Peyer's patch (tissue), 4 donors: ENCODE data around the gene MAEL. TPM values are rescaled to one million over a fixed set of nuclear protein-coding genes. Genes with fewer than 3 reads are reported as not detected.

Experiments
- DNase-seq, 3 donors: peaks; one replicate each; pipeline ENCODE4 v3.0.0-alpha.2; 2017 to 2019
- H3K27ac ChIP-seq, 4 donors: fragments of 200-600 bp; sonication (generic); one replicate each; pipeline ENCODE4 v1.5.1; 2016 to 2019
- H3K27me3 ChIP-seq, 2 donors: fragments of 200-600 bp; sonication (generic); one replicate each; pipeline ENCODE4 v1.5.1; 2019
- H3K36me3 ChIP-seq, 3 donors: fragments of 200-600 bp; sonication (generic); one replicate each; pipeline ENCODE4 v1.5.1; 2016 to 2019
- H3K4me1 ChIP-seq, 4 donors: fragments of 200-600 bp; sonication (generic); one replicate each; pipeline ENCODE4 v1.5.1; 2016 to 2019
- H3K4me3 ChIP-seq, 4 donors: fragments of 200-600 bp; sonication (generic); 1 replicate in 3 of 4; 2 replicates in 1 of 4; pipeline ENCODE4 v1.5.1; 2016 to 2019; ENCODE audit warnings: mild to moderate bottlenecking in 1 of 4
- H3K9me3 ChIP-seq, 4 donors: fragments of 200-600 bp; sonication (generic); one replicate each; pipeline ENCODE4 v1.5.1; 2016 to 2019; ENCODE audit warnings: mild to moderate bottlenecking in 1 of 4
- CTCF ChIP-seq, 6 experiments: fragments of 450-650 bp in 4 of 6; fragments of 200-600 bp in 2 of 6; sonication (generic) in 1 of 6; IDR thresholded peaks; one replicate each; pipeline ENCODE4 v1.5.1; 2017 to 2019; ENCODE audit warnings: antibody characterized with exemption in 6 of 6, mild to moderate bottlenecking in 3 of 6, moderate library complexity in 1 of 6
- POLR2A ChIP-seq, 2 donors: fragments of 450-650 bp; IDR thresholded peaks; one replicate each; pipeline ENCODE4 v1.5.1; 2017; ENCODE audit warnings: antibody characterized with exemption in 2 of 2, mild to moderate bottlenecking in 2 of 2, moderate library complexity in 2 of 2
- total RNA-seq, 4 donors: library from RNA; depleted of rRNA; stranded (reverse); fragments of >200 nt; gene quantifications; one replicate each; pipeline ENCODE4 v1.1.0, GENCODE V29; 2016

MAEL gene
- total RNA-seq, 4 donors from 2014 or later: not detected

GRCh38 chr1:166972826-166973225 is 16.3 kb upstream of the MAEL start:
- peaks cover 0 to 6% (median 0%) of the 10 kb centered on the region in 4 donors for H3K4me1 ChIP-seq
- no peaks in the 10 kb centered on the region for H3K36me3 ChIP-seq
- H3K27me3 ChIP-seq: no peaks in the 10 kb centered on the region
- no peaks in the 10 kb centered on the region for H3K9me3 ChIP-seq
- TF ChIP-seq CTCF (IDR thresholded peaks at IDR 0.05) (no peak), POLR2A (IDR thresholded peaks at IDR 0.05) (no peak)
- no peak overlapping the region for H3K4me3 ChIP-seq
- H3K27ac ChIP-seq: no peak overlapping the region
- DNase-seq: no peak

GRCh38 chr1:166974647-166975345 is 14.3 kb upstream of the MAEL start:
- Histone ChIP-seq H3K9me3 (no peaks in the 10 kb centered on the region), H3K4me3 (peak overlapping the region; percentile 22 to 86 (median 60)), H3K27me3 (no peaks in the 10 kb centered on the region), H3K4me1 (peaks cover 0 to 6% (median 0%) of the 10 kb centered on the region in 4 donors), H3K36me3 (no peaks in the 10 kb centered on the region), H3K27ac (no peak overlapping the region)
- DNase-seq: no peak
- TF ChIP-seq POLR2A (IDR thresholded peaks at IDR 0.05): no peak
- TF ChIP-seq CTCF (IDR thresholded peaks at IDR 0.05): no peak

- H3K9me3 ChIP-seq: no peaks in the 10 kb centered on the region
- H3K27me3 ChIP-seq: no peaks in the 10 kb centered on the region
- no peaks in the 10 kb centered on the region for H3K36me3 ChIP-seq
- peak in 2 of 6 experiments; percentile 13 to 37 for TF ChIP-seq CTCF (IDR thresholded peaks at IDR 0.05)
- no peak for TF ChIP-seq POLR2A (IDR thresholded peaks at IDR 0.05)
- peaks cover 0 to 6% (median 0%) of the 10 kb centered on the region in 4 donors for H3K4me1 ChIP-seq
- peak within 1 kb of the TSS in 3 of 4 donors; percentile 26 to 55 (median 30) for H3K27ac ChIP-seq
- H3K4me3 ChIP-seq: peak within 1 kb of the TSS; percentile 62 to 89 (median 77)
- peak; percentile 36 to 73 (median 67) for DNase-seq
Measured at GRCh38 chr1:166975361-166976129, 13.5 kb upstream of the MAEL start, which contains the start of gene ILDR2. ILDR2 (minus strand) TSS chr1:166975540; CDS start chr1:166975268, 272 bp downstream.

GRCh38 chr1:166977951-166978350 is 11.1 kb upstream of the MAEL start:
- Histone ChIP-seq H3K27me3 (no peaks in the 10 kb centered on the region), H3K36me3 (no peaks in the 10 kb centered on the region), H3K4me1 (peaks cover 0 to 6% (median 0%) of the 10 kb centered on the region in 4 donors), H3K4me3 (no peak overlapping the region), H3K27ac (no peak overlapping the region), H3K9me3 (no peaks in the 10 kb centered on the region)
- no peak for DNase-seq
- no peak for TF ChIP-seq CTCF (IDR thresholded peaks at IDR 0.05)

- peaks cover 0 to 6% (median 0%) of the 10 kb centered on the region in 4 donors for H3K4me1 ChIP-seq
Measured at GRCh38 chr1:166978821-166979220, 10.3 kb upstream of the MAEL start.

More at GRCh38 chr1:166978821-166979220, 10.3 kb upstream of the MAEL start:
- TF ChIP-seq CTCF (IDR thresholded peaks at IDR 0.05): no peak
- no peak for TF ChIP-seq POLR2A (IDR thresholded peaks at IDR 0.05)
- DNase-seq: no peak
- Histone ChIP-seq H3K27ac (no peak overlapping the region), H3K9me3 (no peaks in the 10 kb centered on the region), H3K4me3 (no peak overlapping the region), H3K27me3 (no peaks in the 10 kb centered on the region), H3K36me3 (no peaks in the 10 kb centered on the region)
